BJ (cell line): Measurements from ENCODE around the gene SMARCB1. TPM values are rescaled to one million over a fixed set of nuclear protein-coding genes. Genes with fewer than 3 reads are reported as not detected.

ENCODE experiments used
- CTCF ChIA-PET: fragments of 350-600 bp; formaldehyde crosslinking; extraction: SDS; loops from one replicate; lab custom pipeline; 2021; ENCODE audit warnings: antibody characterized with exemption, inconsistent platforms; lab: Yijun Ruan, JAX
- POLR2A ChIA-PET: fragments of 300-600 bp; sonication (Branson Sonifier 250); formaldehyde crosslinking; extraction: SDS; loops from one replicate; lab custom pipeline; 2021; ENCODE audit warnings: antibody characterized with exemption; lab: Charles Lee
- DNase-seq: peaks from one replicate; pipeline ENCODE4 v3.0.0-alpha.2; 2011; ENCODE audit warnings: low read depth
- H3K27me3 ChIP-seq: 2 replicates; pipeline ENCODE4 v1.6.0; 2011; ENCODE audit warnings: low read length; ENCODE audit not compliant: control insufficient read depth, insufficient read depth
- H3K36me3 ChIP-seq: 2 replicates; pipeline ENCODE4 v1.5.1; 2011; ENCODE audit warnings: low read length; ENCODE audit not compliant: control insufficient read depth, insufficient read depth
- H3K4me3 ChIP-seq: 2 replicates; pipeline ENCODE4 v1.5.1; 2011; ENCODE audit warnings: low read depth, mild to moderate bottlenecking, control low read depth, low read length
- CTCF ChIP-seq: IDR thresholded peaks from 2 replicates; pipeline ENCODE4 v1.5.1; 2011; ENCODE audit warnings: low read depth, mild to moderate bottlenecking, control low read depth, inconsistent platforms, low read length, moderate library complexity; ENCODE audit not compliant: insufficient read depth
- polyA plus RNA-seq: library from polyadenylated mRNA; depleted of rRNA; stranded (reverse); fragments of >200 nt; gene quantifications from 2 replicates; pipeline ENCODE4 v1.2.3, GENCODE V29; 2011

The SMARCB1 gene
- polyA plus RNA-seq, 1 experiment: 174 TPM

DNA sequence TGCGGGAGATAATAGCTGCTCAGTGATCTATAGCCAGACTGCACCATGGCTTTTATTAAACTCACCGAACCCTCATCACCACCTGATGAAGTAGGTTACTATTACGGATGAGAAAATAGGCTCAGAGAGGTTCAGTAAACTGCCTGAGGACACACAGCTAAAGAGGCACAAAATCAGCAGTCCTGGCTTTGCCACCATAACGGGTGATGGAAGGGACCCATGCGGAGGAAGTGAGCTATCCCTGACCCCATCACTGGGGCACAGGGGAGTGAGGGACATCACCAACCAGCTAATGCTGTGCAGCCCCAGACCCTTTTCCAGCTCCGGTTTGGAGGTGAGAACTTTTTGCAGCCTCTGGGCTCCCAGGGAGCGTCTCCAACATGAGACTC lies 59.3 kb downstream of the SMARCB1 start:
- Histone ChIP-seq H3K4me3 (no peak overlapping the region), H3K27me3 (peaks cover 2% of the 10 kb centered on the region; the same call in 1 of the 2 replicates), H3K36me3 (no peaks in the 10 kb centered on the region)
- POLR2A ChIA-PET: interaction anchor here (0.7 to 1.0 kb wide), 2 partner anchors 59 to 75 kb away, joined by 3 to 4 read pairs; no protein-coding TSS in a partner anchor
- TF ChIP-seq CTCF: no peak
- DNase-seq: no peak
- CTCF ChIA-PET: interaction anchor here (0.7 to 11.1 kb wide), 11 partner anchors 10 to 302 kb away, joined by 3 to 272 read pairs (median 3); partner anchors contain the start of genes C22orf15, CHCHD10, MIF and MMP11

DNA sequence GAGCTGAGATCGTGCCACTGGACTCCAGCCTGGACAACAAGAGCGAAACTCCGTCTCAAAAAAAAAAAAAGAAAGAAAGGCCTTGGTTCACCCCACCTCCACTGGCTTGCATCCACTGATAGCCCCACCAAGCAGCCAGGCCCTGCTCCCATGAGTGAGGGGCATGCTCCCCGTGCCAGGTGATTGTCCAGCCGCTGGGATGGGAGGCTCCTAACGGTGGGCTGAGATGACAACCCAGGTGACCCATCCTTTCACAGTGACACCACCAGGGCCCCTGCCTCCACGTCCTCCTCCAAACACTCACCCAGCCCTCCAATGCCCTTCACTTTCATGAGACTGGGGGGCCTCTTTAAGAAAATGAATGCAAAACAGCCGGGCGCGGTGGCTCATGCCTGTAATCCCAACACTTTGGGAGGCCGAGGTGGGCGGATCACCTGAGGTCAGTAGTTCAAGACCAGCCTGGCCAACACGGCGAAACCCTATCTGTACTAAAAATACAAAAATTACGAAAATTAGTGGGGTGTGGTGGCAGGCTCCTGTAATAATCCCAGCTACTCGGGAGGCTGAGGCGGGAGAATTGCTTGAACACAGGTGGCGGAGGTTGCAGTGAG lies 60.6 kb downstream of the SMARCB1 start:
- H3K36me3 ChIP-seq: no peaks in the 10 kb centered on the region
- POLR2A ChIA-PET: no interaction called here

GRCh38 chr22:23847991-23848864 lies 61.5 kb downstream of the SMARCB1 start:
- ChIA-PET CTCF (interaction anchor here (0.7 to 11.1 kb wide), 6 partner anchors 10 to 220 kb away, joined by 3 to 272 read pairs (median 4); partner anchors contain the start of genes C22orf15, CHCHD10, MMP11 and SLC2A11), POLR2A (no interaction called here)
- Histone ChIP-seq H3K36me3 (no peaks in the 10 kb centered on the region), H3K27me3 (no peaks in the 10 kb centered on the region), H3K4me3 (no peak overlapping the region)
- no peak for TF ChIP-seq CTCF
- no peak for DNase-seq

More for the DNA sequence above, 60.6 kb downstream of the SMARCB1 start:
- DNase-seq: no peak
- Histone ChIP-seq H3K27me3 (peaks cover 2% of the 10 kb centered on the region; the same call in 1 of the 2 replicates), H3K4me3 (no peak overlapping the region)
- TF ChIP-seq CTCF: no peak
- CTCF ChIA-PET: interaction anchor here (0.7 to 11.1 kb wide), 5 partner anchors 10 to 219 kb away, joined by 3 to 272 read pairs (median 3); partner anchors contain the start of genes C22orf15, CHCHD10, MMP11 and SLC2A11

DNA sequence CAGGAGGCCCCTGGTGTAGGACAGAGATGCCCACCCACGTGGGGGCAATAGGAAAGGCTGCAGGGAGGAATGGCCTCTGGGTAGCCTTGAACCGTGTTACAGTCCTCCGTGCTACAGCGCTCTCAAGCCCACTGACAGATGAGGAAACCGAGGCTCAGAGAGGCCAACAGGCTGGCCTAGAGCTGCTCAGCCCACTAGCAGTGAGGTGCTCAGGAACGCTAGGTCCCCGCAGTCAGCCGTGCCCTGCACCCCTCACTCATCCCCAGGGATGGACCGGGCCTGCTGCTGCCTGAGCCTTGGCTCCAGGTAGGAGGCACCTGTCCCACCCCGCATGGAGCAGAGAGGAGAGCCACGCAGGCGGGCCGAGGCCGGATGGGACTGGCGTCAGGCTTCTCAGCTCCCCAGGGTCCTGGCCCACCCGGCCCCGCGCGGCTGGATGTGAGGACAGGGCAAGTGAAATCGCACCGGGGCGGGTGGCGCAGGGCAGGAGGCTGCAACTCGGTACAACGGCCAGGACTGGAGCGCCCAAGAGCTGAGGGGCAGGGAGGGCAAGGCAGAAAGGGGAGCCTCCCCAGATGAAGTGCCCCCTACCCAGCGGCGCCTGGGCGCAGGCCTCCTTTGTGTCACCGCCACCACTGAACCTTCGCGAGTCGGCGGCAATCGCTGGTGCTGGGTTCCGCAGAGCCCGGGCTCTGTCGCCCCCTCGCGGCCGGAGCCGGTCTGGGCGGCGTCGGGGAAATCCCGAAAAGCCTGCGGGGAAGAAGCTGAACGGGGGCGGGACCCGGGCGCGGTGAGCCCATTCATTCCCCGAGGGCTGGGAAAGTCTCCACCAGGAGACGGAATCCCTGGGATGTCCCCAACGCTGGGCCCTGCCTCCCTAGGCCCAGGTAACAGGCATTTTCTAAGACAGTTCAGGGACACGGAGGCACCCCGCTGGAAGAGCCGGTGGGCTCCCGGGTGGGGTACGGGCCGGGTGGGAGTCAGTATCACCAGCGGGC lies 62.5 kb downstream of the SMARCB1 start:
- H3K4me3 ChIP-seq: no peak overlapping the region
- no peaks in the 10 kb centered on the region for H3K27me3 ChIP-seq
- POLR2A ChIA-PET: interaction anchor here (0.5 kb wide), 1 partner anchor 116 kb away, joined by 5 read pairs; no protein-coding TSS in a partner anchor
- no peak for DNase-seq
- H3K36me3 ChIP-seq: no peaks in the 10 kb centered on the region
- TF ChIP-seq CTCF: peak; percentile 98
- CTCF ChIA-PET: interaction anchor here (0.6 to 11.1 kb wide), 23 partner anchors 8 to 463 kb away, joined by 3 to 272 read pairs (median 5); partner anchors contain the start of genes C22orf15, CHCHD10, MIF and MMP11
